CD4-positive, alpha-beta T cell (primary cell): Measurements from ENCODE around the gene S100A5. TPM values are rescaled to one million over a fixed set of nuclear protein-coding genes. Genes with fewer than 3 reads are reported as not detected.

Experiments used
- ATAC-seq: fragments of 200-7000 bp; cut with Tn5 transposase; one replicate; pipeline ENCODE4 v1.10.0; 2022; ENCODE audit warnings: mild to moderate bottlenecking; ENCODE audit not compliant: poor library complexity
- CTCF ChIA-PET: fragments of 350-600 bp; sonication (Branson Sonifier 250); formaldehyde crosslinking; loops from one replicate; lab custom pipeline; 2021; ENCODE audit warnings: antibody characterized with exemption, inconsistent platforms; lab: Charles Lee
- POLR2A ChIA-PET: fragments of 350-600 bp; sonication (Branson Sonifier 250); formaldehyde crosslinking; loops from one replicate; lab custom pipeline; 2021; ENCODE audit warnings: antibody characterized with exemption, inconsistent platforms; lab: Charles Lee
- DNase-seq, 14 experiments: peaks; one replicate each; pipeline ENCODE4 v3.0.0-alpha.2; 2013 to 2020; ENCODE audit warnings: mixed read lengths in 2 of 14
- H3K27ac ChIP-seq, 2 donors: one replicate each; pipeline versions ENCODE4 v1.5.1 to v1.7.0; 2013; ENCODE audit warnings: low read length in 2 of 2, low read depth in 1 of 2, mild to moderate bottlenecking in 1 of 2
- H3K27me3 ChIP-seq, 2 experiments: 1 replicate in 1 of 2; 2 replicates in 1 of 2; pipeline versions ENCODE4 v1.6.1 to v1.7.0; 2013; ENCODE audit warnings: low read length in 2 of 2, control low read depth in 1 of 2, mild to moderate bottlenecking in 1 of 2, moderate library complexity in 1 of 2; ENCODE audit not compliant: insufficient read depth in 2 of 2, control insufficient read depth in 1 of 2
- H3K36me3 ChIP-seq: one replicate; pipeline ENCODE4 v1.6.1; 2013; ENCODE audit warnings: low read length, control low read depth; ENCODE audit not compliant: insufficient read depth
- H3K4me1 ChIP-seq: one replicate; pipeline ENCODE4 v1.6.1; 2013; ENCODE audit warnings: low read length, control low read depth; ENCODE audit not compliant: insufficient read depth
- H3K4me3 ChIP-seq: one replicate; pipeline ENCODE4 v1.5.1; 2013; ENCODE audit warnings: mild to moderate bottlenecking, low read length, moderate library complexity
- H3K9me3 ChIP-seq, 2 experiments: 1 replicate in 1 of 2; 2 replicates in 1 of 2; pipeline versions ENCODE4 v1.6.1 to v1.7.0; 2013; ENCODE audit warnings: low read length in 2 of 2, mild to moderate bottlenecking in 2 of 2, control low read depth in 1 of 2, moderate library complexity in 1 of 2; ENCODE audit not compliant: control insufficient read depth in 1 of 2, insufficient read depth in 1 of 2
- H3K27ac Mint-ChIP-seq: one replicate; pipeline ENCODE4 v1.8.0; 2020; ENCODE audit warnings: mixed read lengths
- H3K27me3 Mint-ChIP-seq: one replicate; pipeline ENCODE4 v1.8.0; 2021; ENCODE audit warnings: mixed read lengths
- H3K36me3 Mint-ChIP-seq: one replicate; pipeline ENCODE4 v1.8.0; 2021; ENCODE audit warnings: low read depth, mixed read lengths
- H3K4me1 Mint-ChIP-seq: one replicate; pipeline ENCODE4 v1.8.0; 2021; ENCODE audit warnings: low read depth, mixed read lengths
- H3K4me3 Mint-ChIP-seq: one replicate; pipeline ENCODE4 v1.8.0; 2020; ENCODE audit warnings: mild to moderate bottlenecking, mixed read lengths
- H3K9me3 Mint-ChIP-seq: one replicate; pipeline ENCODE4 v1.8.0; 2020; ENCODE audit warnings: mixed read lengths
- CTCF ChIP-seq: fragments of 200-600 bp; IDR thresholded peaks from one replicate; pipeline ENCODE4 v1.8.0; 2022; ENCODE audit warnings: antibody characterized with exemption, mild to moderate bottlenecking
- intact Hi-C, 2 experiments: fragments of 100-400 bp; cut with DNase I in 1 of 2; cut with micrococcal nuclease in 1 of 2; formaldehyde crosslinking; loops; one replicate each; pipeline versions ENCODE4 v1.15.1 to v1.9.0; 2023 to 2025; cut with DNase I, micrococcal nuclease
- total RNA-seq, 174 experiments: library from RNA in 2 of 174; stranded (reverse) in 2 of 174; gene quantifications; one replicate each; pipeline ENCODE4 v1.2.3 and lab custom pipeline; 2021 to 2026

S100A5 gene
- total RNA-seq, 2 experiments from 2014 or later: 0.80 to 1.3 TPM

GRCh38 chr1:153542956-153543711, 2.4 kb upstream of the S100A5 start:
- Histone ChIP-seq H3K9me3 (no peaks in the 10 kb centered on the region), H3K36me3 (peaks cover 26% of the 10 kb centered on the region), H3K4me1 (peaks cover 91% of the 10 kb centered on the region), H3K27ac (peak overlapping the region; percentile 78 to 83), H3K27me3 (no peaks in the 10 kb centered on the region), H3K4me3 (no peak overlapping the region)
- no peaks in the 10 kb centered on the region for H3K27me3 Mint-ChIP-seq
- H3K4me3 Mint-ChIP-seq: peak overlapping the region; percentile 88
- intact Hi-C loops: no loop called here
- POLR2A ChIA-PET: interaction anchor here (0.5 to 4.4 kb wide), 3 partner anchors 9 to 120 kb away, joined by 3 to 246 read pairs (median 12); partner anchors contain the start of gene S100A6
- DNase-seq: no peak
- no peak for ATAC-seq
- peaks cover 83% of the 10 kb centered on the region for H3K4me1 Mint-ChIP-seq
- H3K9me3 Mint-ChIP-seq: no peaks in the 10 kb centered on the region
- TF ChIP-seq CTCF: no peak
- H3K36me3 Mint-ChIP-seq: peaks cover 43% of the 10 kb centered on the region
- peak overlapping the region; percentile 98 for H3K27ac Mint-ChIP-seq
- CTCF ChIA-PET: interaction anchor here (2.4 to 6.4 kb wide), 2 partner anchors 9 to 25 kb away, joined by 12 to 55 read pairs; partner anchors contain the start of gene S100A6

DNA sequence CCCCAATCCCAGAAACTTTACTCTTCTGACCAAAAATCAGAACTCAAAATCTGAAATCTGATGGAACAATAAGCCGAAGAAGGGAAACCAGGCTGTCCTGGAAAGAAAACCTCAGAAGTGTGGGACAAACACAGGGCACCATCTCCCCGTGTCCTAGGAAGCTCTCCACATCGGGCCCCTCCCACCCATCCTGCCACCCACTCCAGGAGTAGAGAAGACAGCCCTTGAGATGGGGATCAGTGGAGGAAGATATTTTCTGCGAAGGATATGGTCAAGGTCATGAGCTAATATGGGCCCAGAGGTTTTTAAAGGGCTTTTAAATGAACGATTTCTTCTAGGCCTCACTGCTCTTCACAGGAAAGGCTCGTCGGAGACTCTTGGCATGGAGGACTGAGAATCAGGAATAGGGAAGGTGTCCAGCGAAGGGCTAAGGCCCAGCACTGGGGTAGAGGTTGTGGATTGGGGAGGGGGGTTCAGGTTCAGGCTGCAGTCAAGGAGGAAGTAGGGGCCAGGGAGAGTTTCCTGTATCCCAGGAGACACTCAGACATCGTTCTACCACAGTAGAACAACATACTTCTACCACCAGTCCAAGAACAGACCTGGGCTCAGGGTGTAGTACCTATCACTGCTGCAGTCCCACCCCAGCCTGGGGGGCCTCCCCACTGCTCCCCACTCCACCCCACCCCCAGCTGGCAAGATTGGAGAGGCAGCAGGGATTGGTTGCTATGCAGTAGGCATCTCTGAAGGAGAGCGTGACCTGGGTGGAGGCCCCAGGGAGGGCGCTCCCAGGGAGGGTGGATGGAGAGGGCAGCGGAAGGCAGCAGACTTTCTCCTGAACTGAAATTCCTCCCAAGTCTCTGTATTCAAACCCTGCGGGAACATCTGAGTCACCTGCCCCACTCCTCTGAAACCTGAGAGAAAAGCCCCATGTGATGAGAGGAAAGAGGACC, 1.2 kb upstream of the S100A5 start:
- ChIA-PET CTCF (interaction anchor here (1.5 to 6.4 kb wide), 3 partner anchors 8 to 27 kb away, joined by 4 to 55 read pairs (median 15); partner anchors contain the start of gene S100A6), POLR2A (interaction anchor here (1.5 to 4.4 kb wide), 5 partner anchors 8 to 92 kb away, joined by 4 to 246 read pairs (median 19); partner anchors contain the start of genes CHTOP and S100A6)
- peak overlapping the region; percentile 86 for H3K4me3 Mint-ChIP-seq
- Histone ChIP-seq H3K36me3 (peaks cover 26% of the 10 kb centered on the region), H3K9me3 (no peaks in the 10 kb centered on the region), H3K27me3 (no peaks in the 10 kb centered on the region), H3K4me1 (peaks cover 89% of the 10 kb centered on the region), H3K4me3 (no peak overlapping the region), H3K27ac (peak overlapping the region; percentile 71 to 74)
- DNase-seq: no peak
- peaks cover 91% of the 10 kb centered on the region for H3K4me1 Mint-ChIP-seq
- ATAC-seq: no peak
- H3K27me3 Mint-ChIP-seq: no peaks in the 10 kb centered on the region
- peak overlapping the region; percentile 98 for H3K27ac Mint-ChIP-seq
- intact Hi-C loops: no loop called here
- no peaks in the 10 kb centered on the region for H3K9me3 Mint-ChIP-seq
- TF ChIP-seq CTCF: no peak
- H3K36me3 Mint-ChIP-seq: peaks cover 43% of the 10 kb centered on the region
